ENCODE data around the gene GATA6. TPM values are rescaled to one million over a fixed set of nuclear protein-coding genes. Genes with fewer than 3 reads are reported as not detected.

Gene GATA6
- polyA plus RNA-seq, 3 donors = 0.04 TPM; not detected in 2

DNA sequence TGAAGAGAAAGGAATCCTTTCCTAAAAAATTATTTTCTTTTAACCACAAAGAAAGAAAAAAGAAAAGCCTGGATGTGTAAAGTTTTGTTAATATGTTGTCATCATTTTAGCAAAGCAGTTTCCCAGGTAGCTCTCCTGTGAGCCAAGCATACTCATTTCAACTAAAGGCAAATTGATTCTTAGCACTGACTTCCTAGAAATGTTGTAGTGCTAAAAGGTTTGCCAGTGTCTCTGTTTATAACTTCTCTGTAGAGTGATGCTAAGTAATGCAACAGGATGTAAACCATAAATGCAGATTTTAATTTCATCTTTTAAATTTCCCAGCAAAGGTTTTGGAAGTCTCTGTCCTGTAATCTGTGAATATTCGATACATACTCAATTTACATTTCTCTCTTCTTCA, 10.2 kb downstream of the GATA6 start:
- Histone ChIP-seq H3K4me1 (ENCODE audit: control insufficient read depth in 1 of 2, insufficient read depth in 2 of 2, low read length in 2 of 2) (no peaks in the 10 kb centered on the region), H3K79me2 (ENCODE audit: insufficient read depth, low read length) (no peaks in the 10 kb centered on the region), H3K9ac (ENCODE audit: insufficient read depth, low read length, poor library complexity, severe bottlenecking) (no peak overlapping the region), H3K27me3 (ENCODE audit: control insufficient read depth in 2 of 2, insufficient read depth in 2 of 2, low read length in 2 of 2) (peaks cover 50 to 62% of the 10 kb centered on the region in 2 donors), H4K20me1 (ENCODE audit: insufficient read depth, low read length) (no peaks in the 10 kb centered on the region), H3K4me3 (replicated peaks in 1 of 3; ENCODE audit: low read depth in 2 of 3, low read length in 3 of 3) (no peak overlapping the region), H2AFZ (ENCODE audit: insufficient read depth, low read depth, low read length, poor library complexity, severe bottlenecking) (no peak overlapping the region), H3K27ac (ENCODE audit: low read depth in 1 of 2, low read length in 2 of 2) (no peak overlapping the region), H3K9me3 (replicated peaks in 1 of 2; ENCODE audit: control insufficient read depth in 1 of 2, insufficient read depth in 1 of 2, low read length in 2 of 2) (no peaks in the 10 kb centered on the region), H3K36me3 (replicated peaks in 1 of 2; ENCODE audit: control insufficient read depth in 1 of 2, insufficient read depth in 2 of 2, low read length in 2 of 2) (no peaks in the 10 kb centered on the region), H3K4me2 (replicated peaks; ENCODE audit: extremely low read depth, low read length, poor library complexity, severe bottlenecking) (no peak overlapping the region)
- DNase-seq = no peak
- no peak overlapping the region for H3K27ac Mint-ChIP-seq
- no CpG with 5 or more reads among the region's 1 CpG for WGBS (ENCODE audit: insufficient coverage)
- H3K27me3 Mint-ChIP-seq (ENCODE audit: low read depth in 3 of 3) = peaks cover 52 to 59% (median 53%) of the 10 kb centered on the region in 3 donors
- intact Hi-C loops (cut with micrococcal nuclease) = no loop called here
- H3K9me3 Mint-ChIP-seq = peaks cover 0 to 7% (median 0%) of the 10 kb centered on the region in 7 donors
- TF ChIP-seq, protein P1, sequence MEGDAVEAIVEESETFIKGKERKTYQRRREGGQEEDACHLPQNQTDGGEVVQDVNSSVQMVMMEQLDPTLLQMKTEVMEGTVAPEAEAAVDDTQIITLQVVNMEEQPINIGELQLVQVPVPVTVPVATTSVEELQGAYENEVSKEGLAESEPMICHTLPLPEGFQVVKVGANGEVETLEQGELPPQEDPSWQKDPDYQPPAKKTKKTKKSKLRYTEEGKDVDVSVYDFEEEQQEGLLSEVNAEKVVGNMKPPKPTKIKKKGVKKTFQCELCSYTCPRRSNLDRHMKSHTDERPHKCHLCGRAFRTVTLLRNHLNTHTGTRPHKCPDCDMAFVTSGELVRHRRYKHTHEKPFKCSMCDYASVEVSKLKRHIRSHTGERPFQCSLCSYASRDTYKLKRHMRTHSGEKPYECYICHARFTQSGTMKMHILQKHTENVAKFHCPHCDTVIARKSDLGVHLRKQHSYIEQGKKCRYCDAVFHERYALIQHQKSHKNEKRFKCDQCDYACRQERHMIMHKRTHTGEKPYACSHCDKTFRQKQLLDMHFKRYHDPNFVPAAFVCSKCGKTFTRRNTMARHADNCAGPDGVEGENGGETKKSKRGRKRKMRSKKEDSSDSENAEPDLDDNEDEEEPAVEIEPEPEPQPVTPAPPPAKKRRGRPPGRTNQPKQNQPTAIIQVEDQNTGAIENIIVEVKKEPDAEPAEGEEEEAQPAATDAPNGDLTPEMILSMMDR (IDR thresholded peaks at IDR 0.05) = no peak
- peak overlapping the region in 1 of 2 donors; percentile 9 for H3K4me3 Mint-ChIP-seq
- H3K4me1 Mint-ChIP-seq = no peaks in the 10 kb centered on the region
- H3K36me3 Mint-ChIP-seq = peaks cover 0 to 7% of the 10 kb centered on the region in 2 donors

DNA sequence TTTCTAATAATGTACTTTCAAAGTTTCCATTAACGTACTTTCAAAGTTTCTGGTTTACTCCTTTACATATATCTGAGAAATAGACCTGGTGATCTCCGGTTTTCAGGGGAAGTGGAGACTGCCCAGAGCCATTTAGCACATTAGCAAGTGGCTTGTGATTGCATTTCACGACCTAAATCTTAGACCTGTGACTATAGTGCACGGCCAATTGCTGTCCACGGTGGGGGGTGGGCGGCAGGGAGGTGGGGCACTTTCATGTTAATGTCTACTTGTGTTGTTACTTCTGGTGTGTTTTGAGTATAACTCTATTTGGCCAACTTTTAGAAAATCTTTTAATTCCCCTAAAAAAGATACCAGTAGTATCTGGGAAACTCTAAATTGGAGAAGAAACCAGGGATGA, 11.3 kb downstream of the GATA6 start:
- no peak for DNase-seq
- H3K27me3 ChIP-seq (ENCODE audit: control insufficient read depth in 2 of 2, insufficient read depth in 2 of 2, low read length in 2 of 2) = peaks cover 39 to 58% of the 10 kb centered on the region in 2 donors
- no peak overlapping the region for H3K9ac ChIP-seq (ENCODE audit: insufficient read depth, low read length, poor library complexity, severe bottlenecking)
- TF ChIP-seq, protein P1 (IDR thresholded peaks at IDR 0.05) = no peak
- Mint-ChIP-seq H3K27me3 (ENCODE audit: low read depth in 3 of 3) (peaks cover 41 to 48% (median 44%) of the 10 kb centered on the region in 3 donors), H3K4me3 (no peak overlapping the region), H3K9me3 (peaks cover 0 to 7% (median 0%) of the 10 kb centered on the region in 7 donors), H3K4me1 (no peaks in the 10 kb centered on the region), H3K36me3 (peaks cover 0 to 7% of the 10 kb centered on the region in 2 donors), H3K27ac (no peak overlapping the region)
- no peak overlapping the region for H3K4me3 ChIP-seq (replicated peaks in 1 of 3; ENCODE audit: low read depth in 2 of 3, low read length in 3 of 3)
- H3K36me3 ChIP-seq (replicated peaks in 1 of 2; ENCODE audit: control insufficient read depth in 1 of 2, insufficient read depth in 2 of 2, low read length in 2 of 2) = no peaks in the 10 kb centered on the region
- no peak overlapping the region for H3K4me2 ChIP-seq (replicated peaks; ENCODE audit: extremely low read depth, low read length, poor library complexity, severe bottlenecking)
- intact Hi-C loops (cut with micrococcal nuclease) = no loop called here
- H3K79me2 ChIP-seq (ENCODE audit: insufficient read depth, low read length) = no peaks in the 10 kb centered on the region
- H3K9me3 ChIP-seq (replicated peaks in 1 of 2; ENCODE audit: control insufficient read depth in 1 of 2, insufficient read depth in 1 of 2, low read length in 2 of 2) = no peaks in the 10 kb centered on the region
- no peak overlapping the region for H2AFZ ChIP-seq (ENCODE audit: insufficient read depth, low read depth, low read length, poor library complexity, severe bottlenecking)
- WGBS (ENCODE audit: insufficient coverage) = 80% methylated on average over 1 of the region's 6 CpGs
- H3K27ac ChIP-seq (ENCODE audit: low read depth in 1 of 2, low read length in 2 of 2) = no peak overlapping the region
- H3K4me1 ChIP-seq (ENCODE audit: control insufficient read depth in 1 of 2, insufficient read depth in 2 of 2, low read length in 2 of 2) = no peaks in the 10 kb centered on the region
- no peaks in the 10 kb centered on the region for H4K20me1 ChIP-seq (ENCODE audit: insufficient read depth, low read length)

All from CD14-positive monocyte (primary cell).